GM12878 (cell line): ENCODE measurements around the gene KCNQ1. TPM values are rescaled to one million over a fixed set of nuclear protein-coding genes. Genes with fewer than 3 reads are reported as not detected.

ENCODE experiments used
- ATAC-seq: fragments of 200-7000 bp; cut with Tn5 transposase; 3 replicates; pipeline ENCODE4 v1.9.1; 2020; ENCODE audit warnings: mild to moderate bottlenecking, moderate library complexity
- BruUV-seq: library from RNA; stranded (reverse); fragments of 400-500 nt; replicated peaks from 2 replicates; lab custom pipeline; 2021; lab: Mats Ljungman, UMichigan
- CTCF ChIA-PET: fragments of 300-600 bp; sonication (Branson Sonifier 250); formaldehyde crosslinking; extraction: SDS; loops from one replicate; lab custom pipeline; 2021; ENCODE audit warnings: inconsistent platforms; lab: Yijun Ruan, JAX
- POLR2A ChIA-PET: fragments of 350-600 bp; formaldehyde crosslinking; extraction: SDS; loops from one replicate; lab custom pipeline; 2021; ENCODE audit warnings: inconsistent platforms; lab: Charles Lee
- RAD21 ChIA-PET: fragments of 300-600 bp; sonication (Branson Sonifier 250); formaldehyde crosslinking; loops from one replicate; lab custom pipeline; 2023; ENCODE audit warnings: antibody characterized with exemption; ENCODE audit not compliant: unreplicated experiment; lab: Charles Lee
- SMC1A ChIA-PET: fragments of 300-600 bp; sonication (Branson Sonifier 250); formaldehyde crosslinking; loops from one replicate; lab custom pipeline; 2023; ENCODE audit not compliant: unreplicated experiment, uncharacterized antibody; lab: Charles Lee
- DNase-seq: peaks from one replicate; pipeline ENCODE4 v3.0.0-alpha.2; 2011; ENCODE audit warnings: low read depth, low spot score
- FAIRE-seq: peaks from 3 replicates; lab custom pipeline; 2011; peaks lifted over from hg19 to GRCh38; lab: Jason Lieb, UNC
- H2AFZ ChIP-seq: 2 replicates; pipeline ENCODE4 v1.6.0; 2011; ENCODE audit warnings: low read depth, low read length, control low read depth; ENCODE audit not compliant: control insufficient read depth
- H3K27ac ChIP-seq: 2 replicates; pipeline ENCODE4 v1.5.1; 2011; ENCODE audit warnings: control low read depth; ENCODE audit not compliant: control insufficient read depth, insufficient read depth
- H3K27me3 ChIP-seq, 2 experiments: replicated peaks in 1 of 2; 2 replicates each; pipeline versions ENCODE4 v1.6.0 to v1.6.1; 2011; ENCODE audit warnings: low read length in 1 of 2; ENCODE audit not compliant: control insufficient read depth in 2 of 2, insufficient read depth in 2 of 2
- H3K36me3 ChIP-seq, 2 experiments: 2 replicates each; pipeline ENCODE4 v1.5.1; 2011; ENCODE audit warnings: low read length in 1 of 2; ENCODE audit not compliant: control insufficient read depth in 2 of 2, insufficient read depth in 2 of 2
- H3K4me1 ChIP-seq: 2 replicates; pipeline ENCODE4 v1.6.1; 2011; ENCODE audit warnings: mild to moderate bottlenecking, low read length, moderate library complexity, mixed read lengths; ENCODE audit not compliant: control insufficient read depth, insufficient read depth
- H3K4me2 ChIP-seq: 2 replicates; pipeline ENCODE4 v1.6.0; 2011; ENCODE audit warnings: control low read depth; ENCODE audit not compliant: control insufficient read depth, insufficient read depth
- H3K4me3 ChIP-seq: fragments of 200-600 bp; sonication (generic); 2 replicates; pipeline ENCODE4 v1.5.1; 2016
- H3K79me2 ChIP-seq: 2 replicates; pipeline ENCODE4 v1.6.0; 2011; ENCODE audit warnings: low read length; ENCODE audit not compliant: control insufficient read depth, insufficient read depth
- H3K9ac ChIP-seq: 2 replicates; pipeline ENCODE4 v1.8.0; 2011; ENCODE audit warnings: low read length, control low read depth, mixed read lengths; ENCODE audit not compliant: control insufficient read depth, insufficient read depth
- H3K9me3 ChIP-seq: replicated peaks from 3 replicates; pipeline ENCODE4 v1.5.1; 2011; ENCODE audit warnings: mild to moderate bottlenecking, low read length; ENCODE audit not compliant: control insufficient read depth, insufficient read depth
- H4K20me1 ChIP-seq: 2 replicates; pipeline ENCODE4 v1.6.0; 2011; ENCODE audit not compliant: control insufficient read depth, insufficient read depth
- ASH2L ChIP-seq: fragments of 300-600, 200-600 bp; sonication (generic); IDR thresholded peaks from 2 replicates; pipeline ENCODE4 v1.6.1; 2017; ENCODE audit warnings: low read depth, mild to moderate bottlenecking, borderline replicate concordance
- JUNB ChIP-seq: IDR thresholded peaks from 2 replicates; pipeline ENCODE4 v1.6.1; 2016; ENCODE audit warnings: antibody characterized with exemption, mild to moderate bottlenecking
- NR2C2 ChIP-seq: IDR thresholded peaks from 2 replicates; pipeline ENCODE4 v1.6.1; 2011; ENCODE audit warnings: borderline replicate concordance, low read depth; ENCODE audit not compliant: control insufficient read depth, insufficient read length
- YBX1 ChIP-seq: fragments of 450-650 bp; IDR thresholded peaks from 2 replicates; pipeline ENCODE4 v1.6.1; 2016; ENCODE audit warnings: antibody characterized with exemption
- WGBS: methylation state at CpG from one replicate; pipeline ENCODE4 v1.1.6; 2016; ENCODE audit warnings: low lambda C conversion rate; ENCODE audit not compliant: insufficient replicate concordance, insufficient coverage; ENCODE audit errors: missing lambda C conversion rate; 5-methylcytosine and 5-hydroxymethylcytosine counted together
- in situ Hi-C: fragments of 300-500 bp; cut with MboI; formaldehyde crosslinking; loops from 9 replicates; pipeline ENCODE4 v1.14.3; 2018; ENCODE audit warnings: mixed read lengths
- intact Hi-C: fragments of 100-400 bp; cut with micrococcal nuclease; formaldehyde crosslinking; loops from one replicate; pipeline ENCODE4 v1.14.2; 2022; ENCODE audit not compliant: unreplicated experiment
- polyA plus RNA-seq, 11 experiments: library from polyadenylated mRNA; depleted of rRNA in 4 of 11; unstranded in 6 of 11; stranded (reverse) in 5 of 11; fragments of >200 nt; fragmentation: Nextera tagmentation in 4 of 11; fragmentation: Illumina TruSeq in 1 of 11; extraction: Ambion mirVana in 4 of 11; extraction: Trizol in 1 of 11; gene quantifications; 1 replicate in 1 of 11; 2 replicates in 10 of 11; pipeline versions ENCODE4 v1.2.1 to v1.2.3, GENCODE V29; 2011 to 2016; ENCODE audit warnings: inconsistent platforms in 2 of 11, missing spikeins in 2 of 11, low read depth in 1 of 11
- total RNA-seq, 4 experiments: library from RNA; depleted of rRNA in 3 of 4; stranded (reverse); fragments of >200 nt in 3 of 4; fragmentation: Illumina TruSeq in 1 of 4; extraction: Trizol in 1 of 4; gene quantifications; 2 replicates each; pipeline versions ENCODE4 v1.2.1 to v1.2.3, GENCODE V29; 2013 to 2021
- TF ChIP-seq, protein P1 (sequence below): fragments of 450-650 bp; IDR thresholded peaks from 2 replicates; pipeline ENCODE4 v1.6.1; 2016; ENCODE audit warnings: mild to moderate bottlenecking

Gene KCNQ1
- total and polyA plus RNA-seq, 10 of the 15 experiments (the other 5 are each of a cell fraction or from before 2014, with no cell fraction given), result 0.03 to 0.15 (median 0.12) TPM; not detected in 7

DNA sequence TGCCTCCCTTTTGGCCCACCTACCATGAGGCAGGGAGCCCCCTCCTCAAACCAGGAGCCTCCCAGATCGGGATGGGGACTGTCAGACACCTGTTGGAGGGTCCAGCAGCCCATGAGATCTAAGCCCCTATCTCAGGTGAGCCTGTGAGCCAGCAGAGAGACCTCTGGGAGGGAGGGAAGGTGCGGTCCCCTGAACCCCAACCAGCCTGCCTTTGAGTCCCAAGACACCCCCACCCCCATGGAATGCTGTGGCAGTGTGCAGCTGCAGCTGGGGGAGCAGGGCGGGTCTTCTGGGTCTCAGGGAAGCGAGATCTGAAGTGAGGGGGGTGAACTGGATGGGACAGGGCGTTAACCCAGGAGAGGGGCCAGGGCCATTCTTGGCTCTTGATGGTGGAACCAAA, 442.1 kb downstream of the KCNQ1 start:
- Histone ChIP-seq H3K4me1 (peaks cover 9% of the 10 kb centered on the region), H3K27me3 (peaks cover 9 to 10% of the 10 kb centered on the region in 2 experiments; a peak in 3 of 4 replicates), H3K36me3 (no peaks in the 10 kb centered on the region), H3K79me2 (no peaks in the 10 kb centered on the region), H2AFZ (no peak overlapping the region), H3K9me3 (no peaks in the 10 kb centered on the region), H4K20me1 (no peaks in the 10 kb centered on the region), H3K4me2 (no peak overlapping the region), H3K4me3 (no peak overlapping the region), H3K27ac (no peak overlapping the region), H3K9ac (no peak overlapping the region)
- no TSS peak for BruUV-seq
- no peak for TF ChIP-seq YBX1
- TF ChIP-seq NR2C2, result no peak
- TF ChIP-seq, protein P1, sequence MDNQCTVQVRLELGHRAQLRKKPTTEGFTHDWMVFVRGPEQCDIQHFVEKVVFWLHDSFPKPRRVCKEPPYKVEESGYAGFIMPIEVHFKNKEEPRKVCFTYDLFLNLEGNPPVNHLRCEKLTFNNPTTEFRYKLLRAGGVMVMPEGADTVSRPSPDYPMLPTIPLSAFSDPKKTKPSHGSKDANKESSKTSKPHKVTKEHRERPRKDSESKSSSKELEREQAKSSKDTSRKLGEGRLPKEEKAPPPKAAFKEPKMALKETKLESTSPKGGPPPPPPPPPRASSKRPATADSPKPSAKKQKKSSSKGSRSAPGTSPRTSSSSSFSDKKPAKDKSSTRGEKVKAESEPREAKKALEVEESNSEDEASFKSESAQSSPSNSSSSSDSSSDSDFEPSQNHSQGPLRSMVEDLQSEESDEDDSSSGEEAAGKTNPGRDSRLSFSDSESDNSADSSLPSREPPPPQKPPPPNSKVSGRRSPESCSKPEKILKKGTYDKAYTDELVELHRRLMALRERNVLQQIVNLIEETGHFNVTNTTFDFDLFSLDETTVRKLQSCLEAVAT, result no peak
- no peak for TF ChIP-seq JUNB
- TF ChIP-seq ASH2L, result no peak
- CTCF ChIA-PET, result interaction anchor here (0.9 to 10.2 kb wide), 8 partner anchors 12 to 467 kb away, joined by 3 to 233 read pairs (median 4); partner anchors contain the start of gene PHLDA2
- no peak for DNase-seq
- intact Hi-C loops, result no loop called here
- SMC1A ChIA-PET, result interaction anchor here (1.5 to 6.9 kb wide), 2 partner anchors 354 to 459 kb away, joined by 3 to 108 read pairs; no protein-coding TSS in a partner anchor
- POLR2A ChIA-PET, result no interaction called here
- 57% methylated on average over 5 of the region's 5 CpGs for WGBS
- FAIRE-seq, result no peak
- RAD21 ChIA-PET, result interaction anchor here (1.1 to 8.3 kb wide), 3 partner anchors 15 to 582 kb away, joined by 5 to 151 read pairs (median 7); a partner anchor contains a TSS
- in situ Hi-C loops, result loop anchor here (5.0 kb wide), 1 partner anchor 355 kb away; no protein-coding TSS in a partner anchor
- ATAC-seq, result no peak
